ENCODE data around the gene MLYCD.
A peak's percentile ranks its signal among the peaks of the same experiment; 100 is the strongest.

The MLYCD gene

GRCh38 chr16:83901101-83901500 is 2.2 kb downstream of the MLYCD start:
- Histone ChIP-seq H3K4me1 (ENCODE audit: control insufficient read depth, insufficient read depth, low read length) (peaks cover 11% of the 10 kb centered on the region), H3K27ac (ENCODE audit: low read depth, low read length) (no peak overlapping the region), H3K4me3 (ENCODE audit: low read length) (no peak overlapping the region), H3K9ac (ENCODE audit: low read length) (no peak overlapping the region), H3K27me3 (ENCODE audit: control insufficient read depth, insufficient read depth, low read length) (no peaks in the 10 kb centered on the region), H3K36me3 (ENCODE audit: control insufficient read depth, insufficient read depth, low read length) (no peaks in the 10 kb centered on the region)

- H3K27me3 ChIP-seq (ENCODE audit: control insufficient read depth, insufficient read depth, low read length): no peaks in the 10 kb centered on the region
- H3K27ac ChIP-seq (ENCODE audit: low read depth, low read length): peak overlapping the region; percentile 53
- no peak overlapping the region for H3K4me3 ChIP-seq (ENCODE audit: low read length)
- H3K36me3 ChIP-seq (ENCODE audit: control insufficient read depth, insufficient read depth, low read length): peaks cover under 1% of the 10 kb centered on the region
- H3K9ac ChIP-seq (ENCODE audit: low read length): no peak overlapping the region
- H3K4me1 ChIP-seq (ENCODE audit: control insufficient read depth, insufficient read depth, low read length): peaks cover 11% of the 10 kb centered on the region
Observed at GRCh38 chr16:83903751-83904150, 4.8 kb downstream of the MLYCD start.

DNA sequence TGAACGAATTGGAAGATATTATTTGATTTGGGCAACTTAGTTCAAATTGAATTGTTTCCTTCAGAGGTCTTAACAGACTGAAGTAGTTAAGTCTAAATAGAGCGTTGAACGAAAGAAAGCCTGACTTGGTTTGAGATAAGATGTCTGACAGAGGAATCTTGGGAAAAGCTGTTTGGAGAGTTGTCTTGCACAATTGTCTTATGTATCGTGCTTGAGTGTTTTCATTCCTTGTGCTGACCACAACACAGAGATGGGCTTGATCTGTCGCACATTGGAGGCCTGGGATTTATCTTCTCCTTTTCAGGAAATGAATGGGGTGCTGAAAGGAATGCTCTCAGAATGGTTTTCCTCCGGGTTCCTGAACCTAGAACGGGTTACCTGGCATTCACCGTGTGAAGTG is 7.8 kb downstream of the MLYCD start:
- no peak overlapping the region for H3K4me3 ChIP-seq (ENCODE audit: low read length)
- H3K27ac ChIP-seq (ENCODE audit: low read depth, low read length): no peak overlapping the region
- H3K27me3 ChIP-seq (ENCODE audit: control insufficient read depth, insufficient read depth, low read length): no peaks in the 10 kb centered on the region
- peaks cover 5% of the 10 kb centered on the region for H3K36me3 ChIP-seq (ENCODE audit: control insufficient read depth, insufficient read depth, low read length)
- no peaks in the 10 kb centered on the region for H3K4me1 ChIP-seq (ENCODE audit: control insufficient read depth, insufficient read depth, low read length)
- no peak overlapping the region for H3K9ac ChIP-seq (ENCODE audit: low read length)

DNA sequence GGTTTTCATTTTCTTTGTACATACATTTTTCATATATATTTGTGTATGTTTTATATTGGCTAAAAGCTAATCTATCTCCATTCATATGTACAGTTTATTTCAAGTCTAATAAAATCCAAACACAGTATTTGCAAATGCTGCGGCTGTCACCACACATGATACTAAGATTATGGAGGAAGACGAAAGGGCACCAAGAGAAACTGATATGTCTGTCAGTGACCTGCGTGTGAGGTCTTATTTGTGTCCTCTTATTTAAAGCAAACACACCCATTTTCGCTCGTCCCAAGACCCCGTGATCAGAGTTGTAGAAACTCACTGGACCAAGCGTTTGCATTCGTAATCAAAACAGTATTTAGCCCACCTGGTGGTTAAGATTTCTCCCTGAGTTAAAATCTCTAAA is 8.2 kb downstream of the MLYCD start:
- peaks cover 7% of the 10 kb centered on the region for H3K36me3 ChIP-seq (ENCODE audit: control insufficient read depth, insufficient read depth, low read length)
- no peaks in the 10 kb centered on the region for H3K27me3 ChIP-seq (ENCODE audit: control insufficient read depth, insufficient read depth, low read length)
- H3K9ac ChIP-seq (ENCODE audit: low read length): no peak overlapping the region
- no peak overlapping the region for H3K27ac ChIP-seq (ENCODE audit: low read depth, low read length)
- H3K4me3 ChIP-seq (ENCODE audit: low read length): no peak overlapping the region
- H3K4me1 ChIP-seq (ENCODE audit: control insufficient read depth, insufficient read depth, low read length): no peaks in the 10 kb centered on the region

DNA sequence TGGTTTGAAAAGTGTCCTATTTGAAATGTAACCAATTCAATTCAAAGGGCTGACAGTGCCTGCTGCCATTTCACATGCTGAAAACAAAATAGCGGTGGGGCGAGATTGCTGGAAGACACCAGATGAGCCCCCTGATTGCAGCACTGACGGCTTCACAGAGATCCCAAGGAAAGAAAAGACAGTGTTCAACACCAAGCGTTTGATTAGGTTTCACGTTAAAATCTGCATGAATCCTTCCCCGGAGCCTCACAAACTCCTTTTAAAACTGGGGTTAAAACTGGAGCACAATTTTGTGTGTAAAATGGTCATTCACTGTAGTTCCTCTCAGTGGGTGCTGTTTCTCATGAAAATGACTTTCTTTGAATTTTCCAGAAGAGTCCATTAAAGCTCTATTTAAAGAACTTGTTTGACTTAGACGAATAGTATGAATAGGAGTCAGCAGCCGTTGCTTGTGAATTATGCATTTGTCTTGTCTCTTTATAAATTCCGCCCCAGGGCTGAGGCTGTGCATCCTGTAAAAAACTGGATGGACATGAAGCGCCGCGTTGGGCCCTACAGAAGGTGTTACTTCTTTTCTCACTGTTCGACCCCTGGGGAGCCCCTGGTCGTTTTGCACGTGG is 8.8 kb downstream of the MLYCD start:
- no peaks in the 10 kb centered on the region for H3K27me3 ChIP-seq (ENCODE audit: control insufficient read depth, insufficient read depth, low read length)
- no peak overlapping the region for H3K27ac ChIP-seq (ENCODE audit: low read depth, low read length)
- no peaks in the 10 kb centered on the region for H3K4me1 ChIP-seq (ENCODE audit: control insufficient read depth, insufficient read depth, low read length)
- no peak overlapping the region for H3K4me3 ChIP-seq (ENCODE audit: low read length)
- peaks cover 13% of the 10 kb centered on the region for H3K36me3 ChIP-seq (ENCODE audit: control insufficient read depth, insufficient read depth, low read length)
- H3K9ac ChIP-seq (ENCODE audit: low read length): no peak overlapping the region

DNA sequence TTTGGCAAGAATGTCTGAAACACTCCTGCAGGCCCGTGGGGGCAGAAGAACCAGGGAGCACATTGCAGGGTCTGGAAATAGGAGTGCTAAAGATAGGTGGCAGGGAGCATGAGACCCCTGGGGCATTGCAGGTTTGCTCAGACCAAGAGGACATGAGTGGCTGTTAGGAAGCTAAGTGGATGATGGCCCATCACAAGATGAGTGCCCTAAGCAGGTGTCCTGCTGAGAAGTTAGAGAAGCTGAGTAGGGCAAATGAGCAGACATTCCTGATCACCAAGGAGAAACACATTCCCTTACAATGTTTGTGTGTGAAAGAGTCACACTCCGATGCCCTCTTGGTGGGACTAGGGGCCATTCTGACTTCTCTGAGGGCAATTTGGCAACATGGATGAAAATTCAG is 9.9 kb downstream of the MLYCD start:
- H3K4me3 ChIP-seq (ENCODE audit: low read length): no peak overlapping the region
- no peaks in the 10 kb centered on the region for H3K4me1 ChIP-seq (ENCODE audit: control insufficient read depth, insufficient read depth, low read length)
- no peaks in the 10 kb centered on the region for H3K27me3 ChIP-seq (ENCODE audit: control insufficient read depth, insufficient read depth, low read length)
- no peak overlapping the region for H3K27ac ChIP-seq (ENCODE audit: low read depth, low read length)
- no peak overlapping the region for H3K9ac ChIP-seq (ENCODE audit: low read length)
- peaks cover 19% of the 10 kb centered on the region for H3K36me3 ChIP-seq (ENCODE audit: control insufficient read depth, insufficient read depth, low read length)

DNA sequence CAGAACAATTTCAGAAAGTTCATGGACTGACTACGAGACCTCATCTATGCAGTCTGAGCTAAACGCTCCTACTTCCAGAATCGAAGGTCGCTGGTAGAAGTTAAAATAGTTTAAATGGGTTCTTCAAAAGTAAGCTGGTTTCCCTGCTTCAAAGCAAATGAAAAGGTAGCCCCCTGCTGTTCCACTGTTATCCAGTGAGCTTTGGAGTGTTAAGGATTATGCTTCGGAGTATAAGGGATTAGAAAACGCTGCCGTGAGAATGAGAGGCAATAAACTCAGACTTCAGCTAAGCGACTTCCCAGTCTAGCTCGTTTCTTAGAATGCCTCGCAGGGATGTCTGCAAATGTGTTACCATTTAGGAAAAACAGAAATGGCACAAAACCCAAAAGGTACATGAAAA is 12.4 kb downstream of the MLYCD start:
- H3K4me1 ChIP-seq (ENCODE audit: control insufficient read depth, insufficient read depth, low read length): no peaks in the 10 kb centered on the region
- H3K9ac ChIP-seq (ENCODE audit: low read length): no peak overlapping the region
- no peak overlapping the region for H3K4me3 ChIP-seq (ENCODE audit: low read length)
- H3K36me3 ChIP-seq (ENCODE audit: control insufficient read depth, insufficient read depth, low read length): peaks cover 39% of the 10 kb centered on the region
- H3K27ac ChIP-seq (ENCODE audit: low read depth, low read length): no peak overlapping the region
- no peaks in the 10 kb centered on the region for H3K27me3 ChIP-seq (ENCODE audit: control insufficient read depth, insufficient read depth, low read length)

DNA sequence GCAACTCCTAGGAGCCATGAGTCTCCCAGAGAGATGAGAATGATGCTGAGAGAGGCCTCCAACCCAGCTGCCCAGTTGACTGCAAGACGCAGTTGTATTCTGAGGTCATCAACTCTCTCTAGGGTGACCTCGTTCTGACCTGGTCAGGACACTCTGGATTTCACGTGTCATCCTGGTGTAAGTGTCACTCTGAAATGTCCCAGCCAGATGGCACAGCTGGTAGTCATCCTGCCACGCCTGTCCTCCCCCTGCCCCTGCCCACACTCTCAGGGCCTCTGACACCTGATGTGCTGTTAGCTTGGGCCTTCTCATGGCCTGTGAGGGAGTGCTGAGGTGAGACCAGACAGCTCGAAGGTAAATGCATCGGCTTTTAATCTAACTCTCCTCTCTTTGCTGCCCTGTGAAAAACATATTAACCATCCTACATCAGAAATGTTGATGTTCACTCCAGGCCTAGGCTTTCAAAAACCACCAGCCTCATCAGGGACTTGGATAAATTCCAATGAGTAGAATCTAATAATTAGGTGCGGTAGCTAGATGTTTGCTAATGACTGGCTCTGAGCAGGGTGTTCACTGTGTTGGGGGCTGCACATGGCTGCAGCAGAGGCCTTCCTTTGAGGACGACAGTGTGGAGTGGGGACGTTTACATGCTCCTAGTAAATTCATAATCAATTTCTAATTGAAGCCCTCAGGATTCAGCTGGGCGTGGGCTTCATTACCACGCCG is 13.8 kb downstream of the MLYCD start:
- H3K36me3 ChIP-seq (ENCODE audit: control insufficient read depth, insufficient read depth, low read length): peaks cover 44% of the 10 kb centered on the region
- no peaks in the 10 kb centered on the region for H3K4me1 ChIP-seq (ENCODE audit: control insufficient read depth, insufficient read depth, low read length)
- no peaks in the 10 kb centered on the region for H3K27me3 ChIP-seq (ENCODE audit: control insufficient read depth, insufficient read depth, low read length)
- H3K27ac ChIP-seq (ENCODE audit: low read depth, low read length): no peak overlapping the region
- no peak overlapping the region for H3K9ac ChIP-seq (ENCODE audit: low read length)
- no peak overlapping the region for H3K4me3 ChIP-seq (ENCODE audit: low read length)

DNA sequence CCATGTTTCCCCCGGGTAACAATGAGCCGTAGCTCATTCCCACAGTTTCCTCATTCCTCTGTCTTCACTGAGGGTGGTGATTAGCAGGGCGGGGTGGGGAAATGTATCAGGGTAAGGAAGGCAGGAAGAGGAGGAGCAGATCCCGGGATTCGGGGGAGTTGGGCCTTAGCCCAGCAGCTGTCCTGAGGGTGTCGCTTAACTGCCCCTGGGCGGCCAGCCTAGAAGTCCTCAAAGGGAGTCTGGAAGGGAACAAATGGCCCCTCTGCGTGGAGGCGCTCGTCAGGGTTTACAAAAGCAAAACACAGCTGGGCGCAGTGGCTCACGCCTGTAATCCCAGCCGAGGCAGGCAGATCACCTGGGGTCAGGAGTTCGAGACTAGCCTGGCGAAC is 14.3 kb downstream of the MLYCD start:
- Histone ChIP-seq H3K36me3 (ENCODE audit: control insufficient read depth, insufficient read depth, low read length) (peaks cover 49% of the 10 kb centered on the region), H3K27ac (ENCODE audit: low read depth, low read length) (no peak overlapping the region), H3K27me3 (ENCODE audit: control insufficient read depth, insufficient read depth, low read length) (no peaks in the 10 kb centered on the region), H3K9ac (ENCODE audit: low read length) (no peak overlapping the region), H3K4me3 (ENCODE audit: low read length) (no peak overlapping the region), H3K4me1 (ENCODE audit: control insufficient read depth, insufficient read depth, low read length) (no peaks in the 10 kb centered on the region)

DNA sequence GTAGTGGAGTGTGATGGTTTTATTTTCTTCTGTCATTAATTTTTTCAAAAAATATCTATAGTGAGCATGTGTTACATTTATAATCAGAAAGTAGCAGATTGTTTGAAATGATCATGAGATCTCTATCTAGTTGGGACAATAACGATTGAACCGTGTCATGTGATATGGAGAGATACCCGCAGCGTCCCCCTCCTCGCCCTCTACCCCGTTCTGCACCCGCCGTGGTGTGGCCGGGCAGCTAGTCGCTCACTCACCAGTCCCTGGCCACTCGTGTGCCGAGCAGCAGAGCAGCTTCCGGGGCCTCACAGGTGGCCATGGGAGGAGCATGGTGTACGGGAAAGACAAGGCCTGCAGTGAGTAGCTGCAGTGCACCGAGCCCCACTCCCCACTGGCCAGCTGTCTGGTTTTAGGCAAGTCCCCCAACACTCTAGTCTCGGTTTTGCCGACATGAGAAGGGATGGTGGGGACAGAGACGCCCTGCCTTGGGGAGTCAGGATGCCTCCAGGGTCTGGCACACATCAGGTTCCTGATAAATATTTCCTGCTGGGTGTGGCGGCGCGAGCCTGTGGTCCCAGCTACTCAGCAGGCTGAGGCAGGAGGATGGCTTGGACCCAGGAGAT is 15.3 kb downstream of the MLYCD start:
- no peak overlapping the region for H3K27ac ChIP-seq (ENCODE audit: low read depth, low read length)
- no peak overlapping the region for H3K9ac ChIP-seq (ENCODE audit: low read length)
- H3K27me3 ChIP-seq (ENCODE audit: control insufficient read depth, insufficient read depth, low read length): no peaks in the 10 kb centered on the region
- H3K4me3 ChIP-seq (ENCODE audit: low read length): no peak overlapping the region
- H3K4me1 ChIP-seq (ENCODE audit: control insufficient read depth, insufficient read depth, low read length): no peaks in the 10 kb centered on the region
- H3K36me3 ChIP-seq (ENCODE audit: control insufficient read depth, insufficient read depth, low read length): peaks cover 57% of the 10 kb centered on the region

GRCh38 chr16:83915081-83915480 is 16.2 kb downstream of the MLYCD start:
- peaks cover 63% of the 10 kb centered on the region for H3K36me3 ChIP-seq (ENCODE audit: control insufficient read depth, insufficient read depth, low read length)
- H3K4me3 ChIP-seq (ENCODE audit: low read length): no peak overlapping the region
- H3K9ac ChIP-seq (ENCODE audit: low read length): no peak overlapping the region
- H3K4me1 ChIP-seq (ENCODE audit: control insufficient read depth, insufficient read depth, low read length): no peaks in the 10 kb centered on the region
- H3K27me3 ChIP-seq (ENCODE audit: control insufficient read depth, insufficient read depth, low read length): no peaks in the 10 kb centered on the region
- H3K27ac ChIP-seq (ENCODE audit: low read depth, low read length): no peak overlapping the region

DNA sequence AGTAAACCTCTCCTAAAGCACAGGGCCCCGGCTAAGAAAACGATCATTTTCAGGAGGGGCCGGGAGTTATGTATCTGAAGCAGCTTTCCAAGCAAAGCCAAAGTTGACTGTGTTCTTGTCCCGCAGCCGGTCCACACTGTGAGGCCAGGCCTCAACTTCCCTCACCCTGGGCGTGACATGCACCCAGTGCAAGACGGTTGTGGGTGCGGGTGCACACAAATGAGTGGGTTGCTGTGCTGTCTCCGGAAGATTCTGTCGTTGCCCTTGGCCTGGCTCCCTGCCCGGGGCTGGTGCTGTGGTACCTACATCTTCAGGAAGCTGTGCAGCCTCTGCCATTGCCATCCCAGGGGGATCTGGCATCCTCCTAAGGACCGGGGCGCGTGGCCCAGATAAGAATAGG is 16.6 kb downstream of the MLYCD start:
- Histone ChIP-seq H3K36me3 (ENCODE audit: control insufficient read depth, insufficient read depth, low read length) (peaks cover 66% of the 10 kb centered on the region), H3K4me1 (ENCODE audit: control insufficient read depth, insufficient read depth, low read length) (no peaks in the 10 kb centered on the region), H3K9ac (ENCODE audit: low read length) (no peak overlapping the region), H3K27ac (ENCODE audit: low read depth, low read length) (no peak overlapping the region), H3K27me3 (ENCODE audit: control insufficient read depth, insufficient read depth, low read length) (no peaks in the 10 kb centered on the region), H3K4me3 (ENCODE audit: low read length) (no peak overlapping the region)
